K562 (cell line): Measurements from ENCODE around the gene CUL3. TPM values are rescaled to one million over a fixed set of nuclear protein-coding genes. Genes with fewer than 3 reads are reported as not detected.

Experiments
- CAMTA2 ChIP-seq: fragments of 250-450 bp; sonication (Bioruptor Pico); conservative IDR thresholded peaks from 2 replicates; pipeline ENCODE4 v1.5.1; 2022
- CEBPB ChIP-seq: fragments of 450-650 bp; IDR thresholded peaks from 2 replicates; pipeline ENCODE4 v1.6.1; 2016; ENCODE audit warnings: missing genetic modification characterization, missing compliant biosample characterization
- CHD1 ChIP-seq: fragments of 200-600 bp; sonication (generic); IDR thresholded peaks from one replicate; pipeline ENCODE4 v1.6.1; 2012; ENCODE audit warnings: mild to moderate bottlenecking, moderate library complexity, low read length, inconsistent platforms
- CREBBP ChIP-seq: IDR thresholded peaks from one replicate; pipeline ENCODE4 v1.6.1; 2012; ENCODE audit warnings: low read depth, mild to moderate bottlenecking, control low read depth, inconsistent platforms, low read length
- CSDE1 ChIP-seq, 2 experiments: fragments of 450-650 bp; IDR thresholded peaks; 2 replicates each; pipeline ENCODE4 v1.6.1; 2016; ENCODE audit warnings: mild to moderate bottlenecking in 1 of 2
- FOXJ2 ChIP-seq: fragments of 200-800 bp; sonication (Bioruptor generic); IDR thresholded peaks from 2 replicates; pipeline ENCODE4 v1.6.1; 2016; ENCODE audit warnings: missing genetic modification characterization, missing compliant biosample characterization
- GTF2E2 ChIP-seq: fragments of 200-800 bp; sonication (Bioruptor generic); IDR thresholded peaks from 2 replicates; pipeline ENCODE4 v1.6.1; 2016; ENCODE audit warnings: missing genetic modification characterization, missing compliant biosample characterization
- L3MBTL2 ChIP-seq: fragments of 450-650 bp; IDR thresholded peaks from 2 replicates; pipeline ENCODE4 v1.6.1; 2016; ENCODE audit warnings: mild to moderate bottlenecking, moderate library complexity
- MIER1 ChIP-seq: fragments of 450-650 bp; IDR thresholded peaks from 2 replicates; pipeline ENCODE4 v1.6.1; 2016; ENCODE audit warnings: antibody characterized with exemption, mild to moderate bottlenecking, low read depth
- MLLT1 ChIP-seq, 2 experiments: fragments of 450-650 bp; IDR thresholded peaks; 2 replicates each; pipeline ENCODE4 v1.6.1; 2016
- MTA2 ChIP-seq: fragments of 450-650 bp; IDR thresholded peaks from 2 replicates; pipeline ENCODE4 v1.6.1; 2016; ENCODE audit warnings: low read depth
- MTF1 ChIP-seq: fragments of 250-450 bp; sonication (Bioruptor Pico); IDR thresholded peaks from 2 replicates; pipeline ENCODE4 v1.9.0; 2021; ENCODE audit warnings: moderate library complexity, mild to moderate bottlenecking, inconsistent platforms, borderline replicate concordance
- PCBP2 ChIP-seq: fragments of 200-400 bp; formaldehyde crosslinking; IDR thresholded peaks from 2 replicates; pipeline ENCODE4 v1.6.1; 2018; ENCODE audit warnings: low read length, low read depth, mild to moderate bottlenecking, moderate library complexity; ENCODE audit not compliant: poor library complexity, severe bottlenecking
- PREB ChIP-seq: sonication (generic); formaldehyde crosslinking; IDR thresholded peaks from 2 replicates; pipeline ENCODE4 v1.8.1; 2023; ENCODE audit warnings: mild to moderate bottlenecking, missing genetic modification reagents
- PYGO2 ChIP-seq: fragments of 450-650 bp; IDR thresholded peaks from 2 replicates; pipeline ENCODE4 v1.6.1; 2016; ENCODE audit warnings: mild to moderate bottlenecking, missing genetic modification characterization, moderate library complexity, missing compliant biosample characterization
- RFX5 ChIP-seq: IDR thresholded peaks from 2 replicates; pipeline ENCODE4 v1.6.1; 2011; ENCODE audit warnings: low read depth, mild to moderate bottlenecking, improper control_type of control experiment, low read length
- SMARCE1 ChIP-seq: fragments of 450-650 bp; IDR thresholded peaks from 2 replicates; pipeline ENCODE4 v1.7.1; 2016; ENCODE audit warnings: mild to moderate bottlenecking
- STAT6 ChIP-seq: sonication (generic); formaldehyde crosslinking; IDR thresholded peaks from 2 replicates; pipeline ENCODE4 v1.8.1; 2023; ENCODE audit warnings: mild to moderate bottlenecking, missing genetic modification reagents
- ZC3H11A ChIP-seq: IDR thresholded peaks from 2 replicates; pipeline ENCODE4 v1.6.1; 2012; ENCODE audit warnings: low read depth, low read length, improper control_type of control experiment
- ZEB2 ChIP-seq: fragments of 450-650 bp; IDR thresholded peaks from 2 replicates; pipeline ENCODE4 v1.6.1; 2016
- ZKSCAN3 ChIP-seq: fragments of 250-450 bp; sonication (Bioruptor Pico); IDR thresholded peaks from 2 replicates; pipeline ENCODE4 v1.4.0; 2020
- ZNF282 ChIP-seq: sonication (generic); formaldehyde crosslinking; IDR thresholded peaks from 2 replicates; pipeline ENCODE4 v1.8.1; 2023; ENCODE audit warnings: missing genetic modification reagents
- ZNF324 ChIP-seq: fragments of 250-450 bp; sonication (Bioruptor Pico); IDR thresholded peaks from 2 replicates; pipeline ENCODE4 v1.4.0; 2020; ENCODE audit warnings: mild to moderate bottlenecking
- ZNF449 ChIP-seq: fragments of 250-450 bp; sonication (Bioruptor Pico); IDR thresholded peaks from 2 replicates; pipeline ENCODE4 v1.8.0; 2022; ENCODE audit warnings: moderate library complexity, mild to moderate bottlenecking, inconsistent platforms
- polyA plus RNA-seq, 8 experiments: library from polyadenylated mRNA; depleted of rRNA in 4 of 8; stranded (reverse) in 5 of 8; unstranded in 3 of 8; fragments of >200 nt; fragmentation: Nextera tagmentation in 2 of 8; fragmentation: Illumina TruSeq in 1 of 8; extraction: Ambion mirVana in 2 of 8; extraction: Trizol in 1 of 8; gene quantifications; 2 replicates each; pipeline versions ENCODE4 v1.2.1 to v1.2.3, GENCODE V29; 2011 to 2014; ENCODE audit warnings: inconsistent platforms in 1 of 8, missing spikeins in 1 of 8
- total RNA-seq, 7 experiments: library from RNA; depleted of rRNA in 6 of 7; stranded (reverse); fragments of >200 nt in 6 of 7; fragmentation: Illumina TruSeq in 2 of 7; extraction: Trizol in 2 of 7; gene quantifications; 2 replicates each; pipeline versions ENCODE4 v1.2.1 to v1.2.3, GENCODE V29; 2011 to 2021; ENCODE audit warnings: low replicate concordance in 1 of 7

Gene CUL3
- total and polyA plus RNA-seq, 9 of the 15 experiments (the other 6 are each of a cell fraction or from before 2014, with no cell fraction given): 31.5 to 71.9 (median 56.4) TPM

- TF ChIP-seq STAT6 (CRISPR knock-in tag): no peak
- TF ChIP-seq MTA2: no peak
- no peak for TF ChIP-seq MTF1 (CRISPR knock-in tag)
- no peak for TF ChIP-seq L3MBTL2
- TF ChIP-seq CHD1: peak; percentile 14
- TF ChIP-seq ZEB2: no peak
- no peak for TF ChIP-seq ZNF324 (CRISPR knock-in tag)
- TF ChIP-seq CAMTA2 (CRISPR knock-in tag): no peak
- no peak for TF ChIP-seq RFX5
- TF ChIP-seq CREBBP: no peak
- no peak for TF ChIP-seq PCBP2
- TF ChIP-seq ZC3H11A: no peak
- 0 out of 2 replicates have a peak, but pooled peaks have one; percentile 14 for TF ChIP-seq SMARCE1
- TF ChIP-seq PYGO2 (tag): no peak
- no peak for TF ChIP-seq ZNF282 (CRISPR knock-in tag)
- no peak for TF ChIP-seq PREB
- no peak for TF ChIP-seq ZKSCAN3 (CRISPR knock-in tag)
- TF ChIP-seq FOXJ2 (tag): no peak
- peak; percentile 36; the same call in 1 of the 2 replicates for TF ChIP-seq CEBPB (tag)
- TF ChIP-seq CSDE1 (IDR thresholded peaks at IDR 0.05): 0 out of 4 replicates have a peak, but pooled peaks of 1 of the 2 experiments have one; percentile 31
- TF ChIP-seq MLLT1 (IDR thresholded peaks at IDR 0.05): 0 out of 4 replicates have a peak, but pooled peaks of 1 of the 2 experiments have one; percentile 4
- peak; percentile 29; the same call in 1 of the 2 replicates for TF ChIP-seq GTF2E2
- no peak for TF ChIP-seq ZNF449 (CRISPR knock-in tag)
- TF ChIP-seq MIER1: no peak
Observed at GRCh38 chr2:224586127-224586695, 1.0 kb upstream of the CUL3 start (continued).
